HG02885 (cell line): ENCODE data around the gene PAWR.
"Not testable (repeated sequence)": the region's sequence is repeated elsewhere in the genome, so short reads cannot be mapped to it uniquely, and the experiment has no call there.

Source experiments
- ATAC-seq: cut with Tn5 transposase; IDR thresholded peaks from one replicate; pipeline ENCODE4 v1.9.1; 2021; ENCODE audit warnings: mild to moderate bottlenecking; ENCODE audit not compliant: unreplicated experiment, poor library complexity

The PAWR gene

GRCh38 chr12:79652521-79652920, 38.2 kb downstream of the PAWR start:
- no peak for ATAC-seq

- ATAC-seq, result no peak
These were observed 40.3 kb downstream of the PAWR start for GRCh38 chr12:79650440-79650839.

GRCh38 chr12:79648881-79649280, 41.9 kb downstream of the PAWR start:
- no peak for ATAC-seq

GRCh38 chr12:79646843-79647242, 43.9 kb downstream of the PAWR start:
- ATAC-seq, result not testable (repeated sequence)

- ATAC-seq, result peak; percentile 79
These were observed 45.5 kb downstream of the PAWR start for GRCh38 chr12:79645235-79645630.

- ATAC-seq, result peak; percentile 8
These were observed 46.2 kb downstream of the PAWR start for GRCh38 chr12:79644274-79645234.

GRCh38 chr12:79643821-79644220, 46.9 kb downstream of the PAWR start:
- no peak for ATAC-seq

GRCh38 chr12:79638490-79638889, 52.3 kb downstream of the PAWR start:
- ATAC-seq, result no peak

- ATAC-seq, result no peak
These were observed 53.7 kb downstream of the PAWR start for GRCh38 chr12:79637093-79637492.

- ATAC-seq, result no peak
These were observed 55.1 kb downstream of the PAWR start for GRCh38 chr12:79635676-79636075.

- ATAC-seq, result no peak
These were observed 55.8 kb downstream of the PAWR start for GRCh38 chr12:79634957-79635471.

- ATAC-seq, result no peak
These were observed 61.2 kb downstream of the PAWR start for GRCh38 chr12:79629561-79629960.

GRCh38 chr12:79626735-79627134, 64.0 kb downstream of the PAWR start:
- not testable (repeated sequence) for ATAC-seq

GRCh38 chr12:79624378-79624777, 66.4 kb downstream of the PAWR start:
- ATAC-seq, result no peak

GRCh38 chr12:79619872-79620562, 70.7 kb downstream of the PAWR start:
- no peak for ATAC-seq

GRCh38 chr12:79618848-79619404, 71.8 kb downstream of the PAWR start:
- no peak for ATAC-seq

GRCh38 chr12:79617696-79618095, 73.1 kb downstream of the PAWR start:
- ATAC-seq, result no peak

- ATAC-seq, result peak; percentile 74
These were observed 74.9 kb downstream of the PAWR start for GRCh38 chr12:79615596-79616560.

- ATAC-seq, result no peak
These were observed 76.0 kb downstream of the PAWR start for GRCh38 chr12:79614730-79615129.

- ATAC-seq, result no peak
These were observed 88.9 kb downstream of the PAWR start for GRCh38 chr12:79601908-79602307.
